ENCODE data around the gene HOXB7. TPM values are rescaled to one million over a fixed set of nuclear protein-coding genes. Genes with fewer than 3 reads are reported as not detected.

The HOXB7 gene
- total RNA-seq, 1 experiment from 2014 or later = not detected

DNA sequence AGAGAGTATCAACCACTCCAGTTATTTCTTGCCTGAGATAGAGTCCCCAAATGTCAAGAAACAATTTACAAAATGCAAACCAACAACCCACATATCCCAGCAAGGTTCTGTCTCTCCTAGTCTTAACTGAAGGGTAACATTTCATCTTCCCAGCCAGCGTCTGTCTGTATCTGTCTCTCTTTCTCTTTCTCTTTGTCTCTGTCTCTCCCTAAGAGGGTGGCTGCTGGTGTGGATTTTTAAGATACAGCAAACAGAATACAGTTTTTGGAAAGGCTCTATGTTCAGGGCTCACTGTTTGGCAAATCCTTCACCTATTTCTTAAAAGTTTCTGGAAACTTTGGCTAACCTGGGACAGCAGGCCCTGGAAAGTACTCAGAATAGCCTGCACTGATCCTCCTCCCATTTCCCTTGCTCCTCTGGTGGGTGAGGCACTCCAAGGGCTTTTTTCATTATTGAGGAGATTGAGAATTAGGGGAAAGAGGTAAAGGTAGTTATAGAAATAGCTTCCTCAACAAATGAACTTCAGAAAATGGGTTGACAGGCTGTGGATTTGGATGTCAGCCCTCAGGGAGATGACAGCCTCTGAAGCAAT lies 38.9 kb downstream of the HOXB7 start (continued):
- no peak for TF ChIP-seq RELA (CRISPR knock-in tag; IDR thresholded peaks at IDR 0.05; ENCODE audit: borderline replicate concordance)
- TF ChIP-seq, protein P1, sequence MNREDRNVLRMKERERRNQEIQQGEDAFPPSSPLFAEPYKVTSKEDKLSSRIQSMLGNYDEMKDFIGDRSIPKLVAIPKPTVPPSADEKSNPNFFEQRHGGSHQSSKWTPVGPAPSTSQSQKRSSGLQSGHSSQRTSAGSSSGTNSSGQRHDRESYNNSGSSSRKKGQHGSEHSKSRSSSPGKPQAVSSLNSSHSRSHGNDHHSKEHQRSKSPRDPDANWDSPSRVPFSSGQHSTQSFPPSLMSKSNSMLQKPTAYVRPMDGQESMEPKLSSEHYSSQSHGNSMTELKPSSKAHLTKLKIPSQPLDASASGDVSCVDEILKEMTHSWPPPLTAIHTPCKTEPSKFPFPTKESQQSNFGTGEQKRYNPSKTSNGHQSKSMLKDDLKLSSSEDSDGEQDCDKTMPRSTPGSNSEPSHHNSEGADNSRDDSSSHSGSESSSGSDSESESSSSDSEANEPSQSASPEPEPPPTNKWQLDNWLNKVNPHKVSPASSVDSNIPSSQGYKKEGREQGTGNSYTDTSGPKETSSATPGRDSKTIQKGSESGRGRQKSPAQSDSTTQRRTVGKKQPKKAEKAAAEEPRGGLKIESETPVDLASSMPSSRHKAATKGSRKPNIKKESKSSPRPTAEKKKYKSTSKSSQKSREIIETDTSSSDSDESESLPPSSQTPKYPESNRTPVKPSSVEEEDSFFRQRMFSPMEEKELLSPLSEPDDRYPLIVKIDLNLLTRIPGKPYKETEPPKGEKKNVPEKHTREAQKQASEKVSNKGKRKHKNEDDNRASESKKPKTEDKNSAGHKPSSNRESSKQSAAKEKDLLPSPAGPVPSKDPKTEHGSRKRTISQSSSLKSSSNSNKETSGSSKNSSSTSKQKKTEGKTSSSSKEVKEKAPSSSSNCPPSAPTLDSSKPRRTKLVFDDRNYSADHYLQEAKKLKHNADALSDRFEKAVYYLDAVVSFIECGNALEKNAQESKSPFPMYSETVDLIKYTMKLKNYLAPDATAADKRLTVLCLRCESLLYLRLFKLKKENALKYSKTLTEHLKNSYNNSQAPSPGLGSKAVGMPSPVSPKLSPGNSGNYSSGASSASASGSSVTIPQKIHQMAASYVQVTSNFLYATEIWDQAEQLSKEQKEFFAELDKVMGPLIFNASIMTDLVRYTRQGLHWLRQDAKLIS (CRISPR knock-in tag; IDR thresholded peaks at IDR 0.05; ENCODE audit: borderline replicate concordance) = no peak
- TF ChIP-seq NR1H2 (CRISPR knock-in tag; IDR thresholded peaks at IDR 0.05) = no peak
- no peak for TF ChIP-seq OVOL2 (CRISPR knock-in tag; IDR thresholded peaks at IDR 0.05; ENCODE audit: borderline replicate concordance)
- no peak for TF ChIP-seq NFE2L1 (CRISPR knock-in tag; IDR thresholded peaks at IDR 0.05)

DNA sequence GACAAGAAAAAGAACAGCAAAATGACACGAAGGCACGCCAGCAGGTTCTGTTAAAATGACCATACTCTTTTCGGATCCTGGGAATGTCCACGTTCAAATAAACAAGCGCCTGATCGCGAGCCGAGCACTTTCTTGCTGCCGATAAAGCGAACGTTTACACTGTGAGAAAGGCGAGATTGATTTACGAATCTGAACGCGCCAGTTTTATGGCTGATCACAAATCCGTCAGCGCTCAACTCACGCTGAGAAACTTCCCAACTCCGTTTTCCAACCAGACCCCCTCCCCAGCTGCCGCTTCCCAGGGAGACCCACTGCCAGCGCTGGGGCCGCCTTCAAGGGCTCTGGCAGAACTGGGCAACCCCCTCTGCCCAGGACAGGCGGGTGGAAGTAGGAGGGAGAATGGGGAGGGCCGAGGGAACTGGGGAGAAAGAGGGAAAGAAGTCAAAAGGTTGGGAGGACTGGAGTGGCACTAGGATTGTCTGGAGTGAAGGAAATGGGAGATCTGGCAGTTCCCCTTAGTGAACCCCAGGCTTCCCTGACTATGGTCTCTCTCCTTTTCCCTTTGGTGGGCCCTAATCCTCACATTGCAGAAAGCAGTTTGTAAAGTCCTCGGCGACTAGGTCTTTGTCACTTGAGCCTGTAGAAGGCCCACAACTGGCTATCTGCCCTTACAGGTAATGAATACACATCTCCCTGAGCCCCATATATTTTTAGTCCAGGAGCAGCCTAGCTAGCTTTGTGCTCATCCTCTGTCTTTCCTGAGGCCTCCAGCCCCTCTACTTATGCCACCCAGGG lies 39.6 kb downstream of the HOXB7 start:
- Mint-ChIP-seq H3K27me3 (ENCODE audit: low read depth) (no peaks in the 10 kb centered on the region), H3K36me3 (no peaks in the 10 kb centered on the region), H3K27ac (no peak overlapping the region), H3K4me1 (peaks cover 32% of the 10 kb centered on the region), H3K4me3 (no peak overlapping the region), H3K9me3 (no peaks in the 10 kb centered on the region)
- DNase-seq (ENCODE audit: low spot score) (no peak), ATAC-seq (peak; percentile 11; the same call in 1 of the 2 replicates)
- ChIA-PET POLR2A (no interaction called here), CTCF (interaction anchor here (1.0 to 1.2 kb wide), 3 partner anchors 20 to 79 kb away, joined by 3 to 5 read pairs (median 3); no protein-coding TSS in a partner anchor)
- TF ChIP-seq, protein P2, sequence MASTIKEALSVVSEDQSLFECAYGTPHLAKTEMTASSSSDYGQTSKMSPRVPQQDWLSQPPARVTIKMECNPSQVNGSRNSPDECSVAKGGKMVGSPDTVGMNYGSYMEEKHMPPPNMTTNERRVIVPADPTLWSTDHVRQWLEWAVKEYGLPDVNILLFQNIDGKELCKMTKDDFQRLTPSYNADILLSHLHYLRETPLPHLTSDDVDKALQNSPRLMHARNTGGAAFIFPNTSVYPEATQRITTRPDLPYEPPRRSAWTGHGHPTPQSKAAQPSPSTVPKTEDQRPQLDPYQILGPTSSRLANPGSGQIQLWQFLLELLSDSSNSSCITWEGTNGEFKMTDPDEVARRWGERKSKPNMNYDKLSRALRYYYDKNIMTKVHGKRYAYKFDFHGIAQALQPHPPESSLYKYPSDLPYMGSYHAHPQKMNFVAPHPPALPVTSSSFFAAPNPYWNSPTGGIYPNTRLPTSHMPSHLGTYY (CRISPR knock-in tag; IDR thresholded peaks at IDR 0.05) = no peak
- TF ChIP-seq, protein P3, sequence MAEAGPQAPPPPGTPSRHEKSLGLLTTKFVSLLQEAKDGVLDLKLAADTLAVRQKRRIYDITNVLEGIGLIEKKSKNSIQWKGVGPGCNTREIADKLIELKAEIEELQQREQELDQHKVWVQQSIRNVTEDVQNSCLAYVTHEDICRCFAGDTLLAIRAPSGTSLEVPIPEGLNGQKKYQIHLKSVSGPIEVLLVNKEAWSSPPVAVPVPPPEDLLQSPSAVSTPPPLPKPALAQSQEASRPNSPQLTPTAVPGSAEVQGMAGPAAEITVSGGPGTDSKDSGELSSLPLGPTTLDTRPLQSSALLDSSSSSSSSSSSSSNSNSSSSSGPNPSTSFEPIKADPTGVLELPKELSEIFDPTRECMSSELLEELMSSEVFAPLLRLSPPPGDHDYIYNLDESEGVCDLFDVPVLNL (CRISPR knock-in tag; IDR thresholded peaks at IDR 0.05; ENCODE audit: borderline replicate concordance, low read depth) = no peak
- TF ChIP-seq, protein P4, sequence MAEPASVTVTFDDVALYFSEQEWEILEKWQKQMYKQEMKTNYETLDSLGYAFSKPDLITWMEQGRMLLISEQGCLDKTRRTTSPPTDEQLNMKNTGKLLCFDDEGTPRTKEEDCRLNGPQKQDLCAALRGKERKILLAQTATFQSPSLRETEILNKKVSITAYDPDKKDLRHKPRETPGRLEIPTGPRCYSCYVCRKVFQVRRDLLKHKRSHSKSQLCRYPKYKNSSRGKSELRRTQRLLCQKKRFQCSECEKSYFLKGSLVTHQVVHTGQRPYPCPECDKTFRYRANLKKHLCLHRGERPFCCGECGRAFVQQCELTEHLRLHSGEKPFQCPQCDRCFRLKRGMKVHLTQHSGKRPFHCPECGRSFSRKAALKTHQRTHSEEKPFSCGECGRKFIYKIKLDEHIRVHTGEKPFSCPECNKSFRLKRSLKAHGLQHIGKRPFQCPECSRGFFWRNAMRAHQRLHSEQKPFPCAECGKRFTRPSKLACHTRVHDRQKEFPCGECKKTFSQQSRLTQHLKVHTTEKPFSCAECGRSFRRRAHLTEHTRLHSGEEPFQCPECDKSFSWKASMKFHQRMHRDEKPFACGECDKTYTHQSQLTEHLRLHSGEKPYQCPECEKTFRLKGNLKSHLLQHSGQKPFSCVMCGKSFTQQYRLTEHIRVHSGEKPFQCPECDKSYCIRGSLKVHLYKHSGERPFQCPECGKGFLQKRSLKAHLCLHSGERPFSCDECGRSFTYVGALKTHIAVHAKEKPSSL (CRISPR knock-in tag; conservative IDR thresholded peaks at IDR 0.05) = no peak
- TF ChIP-seq, protein P5, sequence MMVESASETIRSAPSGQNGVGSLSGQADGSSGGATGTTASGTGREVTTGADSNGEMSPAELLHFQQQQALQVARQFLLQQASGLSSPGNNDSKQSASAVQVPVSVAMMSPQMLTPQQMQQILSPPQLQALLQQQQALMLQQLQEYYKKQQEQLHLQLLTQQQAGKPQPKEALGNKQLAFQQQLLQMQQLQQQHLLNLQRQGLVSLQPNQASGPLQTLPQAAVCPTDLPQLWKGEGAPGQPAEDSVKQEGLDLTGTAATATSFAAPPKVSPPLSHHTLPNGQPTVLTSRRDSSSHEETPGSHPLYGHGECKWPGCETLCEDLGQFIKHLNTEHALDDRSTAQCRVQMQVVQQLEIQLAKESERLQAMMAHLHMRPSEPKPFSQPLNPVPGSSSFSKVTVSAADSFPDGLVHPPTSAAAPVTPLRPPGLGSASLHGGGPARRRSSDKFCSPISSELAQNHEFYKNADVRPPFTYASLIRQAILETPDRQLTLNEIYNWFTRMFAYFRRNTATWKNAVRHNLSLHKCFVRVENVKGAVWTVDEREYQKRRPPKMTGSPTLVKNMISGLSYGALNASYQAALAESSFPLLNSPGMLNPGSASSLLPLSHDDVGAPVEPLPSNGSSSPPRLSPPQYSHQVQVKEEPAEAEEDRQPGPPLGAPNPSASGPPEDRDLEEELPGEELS (CRISPR knock-in tag; IDR thresholded peaks at IDR 0.05) = no peak
- no peak for TF ChIP-seq OVOL2 (CRISPR knock-in tag; IDR thresholded peaks at IDR 0.05; ENCODE audit: borderline replicate concordance)
- no peak for TF ChIP-seq MYBL2 (CRISPR knock-in tag; IDR thresholded peaks at IDR 0.05)
- no peak for TF ChIP-seq ZBTB21 (CRISPR knock-in tag; IDR thresholded peaks at IDR 0.05; ENCODE audit: borderline replicate concordance)
- TF ChIP-seq, protein P6, sequence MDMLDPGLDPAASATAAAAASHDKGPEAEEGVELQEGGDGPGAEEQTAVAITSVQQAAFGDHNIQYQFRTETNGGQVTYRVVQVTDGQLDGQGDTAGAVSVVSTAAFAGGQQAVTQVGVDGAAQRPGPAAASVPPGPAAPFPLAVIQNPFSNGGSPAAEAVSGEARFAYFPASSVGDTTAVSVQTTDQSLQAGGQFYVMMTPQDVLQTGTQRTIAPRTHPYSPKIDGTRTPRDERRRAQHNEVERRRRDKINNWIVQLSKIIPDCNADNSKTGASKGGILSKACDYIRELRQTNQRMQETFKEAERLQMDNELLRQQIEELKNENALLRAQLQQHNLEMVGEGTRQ (CRISPR knock-in tag; IDR thresholded peaks at IDR 0.05) = no peak
- TF ChIP-seq, protein P7, sequence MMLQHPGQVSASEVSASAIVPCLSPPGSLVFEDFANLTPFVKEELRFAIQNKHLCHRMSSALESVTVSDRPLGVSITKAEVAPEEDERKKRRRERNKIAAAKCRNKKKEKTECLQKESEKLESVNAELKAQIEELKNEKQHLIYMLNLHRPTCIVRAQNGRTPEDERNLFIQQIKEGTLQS (CRISPR knock-in tag; conservative IDR thresholded peaks at IDR 0.05) = no peak
- no peak for TF ChIP-seq JAZF1 (CRISPR knock-in tag; IDR thresholded peaks at IDR 0.05)
- no peak for TF ChIP-seq NR2C2 (CRISPR knock-in tag; IDR thresholded peaks at IDR 0.05)
- TF ChIP-seq SOX15 (CRISPR knock-in tag; IDR thresholded peaks at IDR 0.05) = no peak
